ENCODE measurements around the gene NCAM2.
"Not testable (repeated sequence)": the region's sequence is repeated elsewhere in the genome, so short reads cannot be mapped to it uniquely, and the experiment has no call there.

NCAM2 gene

GRCh38 chr21:21148009-21148408 is 149.8 kb downstream of the NCAM2 start:
- no peak overlapping the region for H3K4me3 ChIP-seq (ENCODE audit: low read depth, low read length)
- TF ChIP-seq CTCF (IDR thresholded peaks at IDR 0.05; ENCODE audit: borderline replicate concordance, insufficient read depth, low read depth, low read length), result no peak

DNA sequence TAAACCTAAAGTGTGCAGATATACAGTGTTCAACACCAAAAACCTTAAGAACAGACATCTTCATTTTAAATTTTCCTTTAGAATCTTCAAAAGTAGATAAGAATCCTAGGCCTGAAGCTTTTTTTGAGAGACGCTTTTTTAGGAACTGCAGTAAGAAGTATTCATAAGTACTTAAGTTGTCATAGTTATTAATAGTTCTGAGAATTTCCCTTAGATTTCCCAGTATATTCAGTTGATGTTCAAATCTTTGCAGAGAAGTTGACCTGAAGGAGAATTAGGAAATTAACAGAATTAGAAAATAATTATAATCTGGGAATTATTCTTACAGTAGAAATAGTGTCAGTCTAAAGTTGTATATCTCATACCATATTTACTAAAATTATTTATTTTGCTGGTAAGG is 150.3 kb downstream of the NCAM2 start:
- no peak overlapping the region for H3K4me3 ChIP-seq (ENCODE audit: low read depth, low read length)
- TF ChIP-seq CTCF (IDR thresholded peaks at IDR 0.05; ENCODE audit: borderline replicate concordance, insufficient read depth, low read depth, low read length), result no peak

GRCh38 chr21:21149445-21149844 is 151.2 kb downstream of the NCAM2 start:
- H3K4me3 ChIP-seq (ENCODE audit: low read depth, low read length), result not testable (repeated sequence)

DNA sequence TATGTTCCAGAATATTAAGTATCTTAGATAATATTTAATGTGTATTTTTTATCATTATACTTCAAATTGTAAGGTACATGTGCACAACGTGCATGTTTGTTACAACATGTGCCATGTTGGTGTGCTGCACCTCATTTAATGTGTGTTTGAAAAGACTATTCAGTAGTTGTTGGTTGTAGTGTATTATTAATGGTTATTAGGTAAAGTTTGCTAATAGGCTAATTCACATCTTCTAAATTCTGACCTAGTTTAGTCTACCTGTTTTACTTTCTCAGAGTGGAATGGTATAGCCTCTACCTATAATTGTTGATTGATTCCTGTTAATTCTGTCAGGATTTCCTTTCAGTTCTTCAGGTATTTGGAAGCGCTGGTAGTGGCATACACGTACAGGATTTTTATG is 153.0 kb downstream of the NCAM2 start:
- no peak overlapping the region for H3K4me3 ChIP-seq (ENCODE audit: low read depth, low read length)
- TF ChIP-seq CTCF (IDR thresholded peaks at IDR 0.05; ENCODE audit: borderline replicate concordance, insufficient read depth, low read depth, low read length), result no peak

GRCh38 chr21:21156397-21156796 is 158.2 kb downstream of the NCAM2 start:
- no peak for TF ChIP-seq CTCF (IDR thresholded peaks at IDR 0.05; ENCODE audit: borderline replicate concordance, insufficient read depth, low read depth, low read length)
- no peak overlapping the region for H3K4me3 ChIP-seq (ENCODE audit: low read depth, low read length)

GRCh38 chr21:21156957-21157356 is 158.7 kb downstream of the NCAM2 start:
- TF ChIP-seq CTCF (IDR thresholded peaks at IDR 0.05; ENCODE audit: borderline replicate concordance, insufficient read depth, low read depth, low read length), result no peak
- H3K4me3 ChIP-seq (ENCODE audit: low read depth, low read length), result no peak overlapping the region

DNA sequence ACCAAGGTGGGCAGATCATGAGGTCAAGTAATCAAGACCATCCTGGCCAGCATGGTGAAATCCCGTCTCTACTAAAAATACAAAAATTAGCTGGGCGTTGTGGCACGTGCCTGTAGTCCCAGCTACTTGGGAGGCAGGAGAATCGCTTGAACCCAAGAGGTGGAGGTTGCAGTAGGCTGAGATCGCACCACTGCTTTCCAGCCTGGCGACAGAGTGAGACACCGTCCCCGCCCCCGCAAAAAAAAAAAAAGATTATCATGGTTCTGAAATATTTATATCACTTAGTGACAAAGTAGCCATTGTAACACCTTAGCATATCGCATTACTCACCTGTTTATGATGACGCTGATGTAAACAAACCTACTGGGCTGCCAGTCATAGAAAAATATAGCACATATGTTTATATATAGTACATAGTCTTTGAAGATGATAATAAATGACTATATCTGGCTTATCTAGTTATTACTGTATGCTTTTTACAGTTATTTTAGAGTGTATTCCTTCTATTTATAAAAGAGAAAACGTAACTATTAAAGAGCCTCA is 160.2 kb downstream of the NCAM2 start:
- no peak overlapping the region for H3K4me3 ChIP-seq (ENCODE audit: low read depth, low read length)
- no peak for TF ChIP-seq CTCF (IDR thresholded peaks at IDR 0.05; ENCODE audit: borderline replicate concordance, insufficient read depth, low read depth, low read length)
